Subcutaneous abdominal adipose tissue (tissue), 5 donors: ENCODE measurements around the gene GARIN5A.

ENCODE experiments used
- H3K27ac ChIP-seq: one replicate; pipeline ENCODE4 v1.7.0; 2013; ENCODE audit warnings: low read depth, mild to moderate bottlenecking, inconsistent platforms, low read length, moderate library complexity
- H3K27me3 ChIP-seq, 5 donors: one replicate each; pipeline ENCODE4 v1.7.0; 2013; ENCODE audit warnings: low read length in 5 of 5, inconsistent platforms in 1 of 5; ENCODE audit not compliant: control insufficient read depth in 5 of 5, insufficient read depth in 4 of 5
- H3K36me3 ChIP-seq, 5 donors: one replicate each; pipeline ENCODE4 v1.7.0; 2013; ENCODE audit warnings: low read length in 5 of 5; ENCODE audit not compliant: control insufficient read depth in 5 of 5, insufficient read depth in 5 of 5
- H3K4me1 ChIP-seq, 5 donors: one replicate each; pipeline ENCODE4 v1.7.0; 2013; ENCODE audit warnings: low read length in 5 of 5, mild to moderate bottlenecking in 3 of 5, moderate library complexity in 1 of 5; ENCODE audit not compliant: control insufficient read depth in 5 of 5, insufficient read depth in 5 of 5
- H3K4me3 ChIP-seq, 5 donors: one replicate each; pipeline ENCODE4 v1.7.0; 2013; ENCODE audit warnings: low read length in 5 of 5, low read depth in 1 of 5
- H3K9ac ChIP-seq, 5 donors: one replicate each; pipeline ENCODE4 v1.7.0; 2013; ENCODE audit warnings: low read length in 5 of 5, mild to moderate bottlenecking in 4 of 5, moderate library complexity in 3 of 5
- H3K9me3 ChIP-seq, 5 donors: one replicate each; pipeline ENCODE4 v1.7.0; 2013; ENCODE audit warnings: low read length in 5 of 5; ENCODE audit not compliant: control insufficient read depth in 5 of 5
- donor health status: healthy.
- donor health status: healthy.
- donor health status: healthy.
- donor health status: healthy.
- donor health status: healthy.

The GARIN5A gene

DNA sequence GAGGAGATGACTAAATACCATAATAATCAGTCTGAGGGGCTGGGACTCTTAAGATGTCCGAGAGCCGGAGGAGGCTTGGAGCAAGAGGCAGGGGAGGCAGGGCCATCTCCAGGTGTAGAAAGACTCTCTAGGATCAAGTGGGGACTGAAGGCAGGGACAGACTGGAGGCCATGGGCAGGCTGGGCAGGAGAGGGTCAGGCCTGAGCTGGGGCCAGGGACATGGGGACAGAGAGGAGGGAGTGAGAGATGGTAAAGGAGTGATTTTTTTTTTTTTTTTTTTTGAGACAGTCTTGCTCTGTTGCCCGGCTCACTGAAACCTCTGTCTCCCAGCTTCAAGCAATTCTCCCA, 32.2 kb upstream of the GARIN5A start:
- H3K9me3 ChIP-seq: no peaks in the 10 kb centered on the region
- no peak overlapping the region for H3K4me3 ChIP-seq
- no peak overlapping the region for H3K27ac ChIP-seq
- peaks cover 0 to 12% (median 0%) of the 10 kb centered on the region in 5 donors for H3K36me3 ChIP-seq
- no peak overlapping the region for H3K9ac ChIP-seq
- H3K27me3 ChIP-seq: no peaks in the 10 kb centered on the region
- peaks cover 5 to 19% (median 12%) of the 10 kb centered on the region in 5 donors for H3K4me1 ChIP-seq

- H3K9me3 ChIP-seq: no peaks in the 10 kb centered on the region
- peaks cover 0 to 12% (median 0%) of the 10 kb centered on the region in 5 donors for H3K36me3 ChIP-seq
- no peak overlapping the region for H3K9ac ChIP-seq
- no peaks in the 10 kb centered on the region for H3K27me3 ChIP-seq
- no peak overlapping the region for H3K27ac ChIP-seq
- H3K4me3 ChIP-seq: no peak overlapping the region
- H3K4me1 ChIP-seq: peaks cover 5 to 19% (median 12%) of the 10 kb centered on the region in 5 donors
These were observed 30.7 kb upstream of the GARIN5A start for GRCh38 chr19:50507376-50507775.

- Histone ChIP-seq H3K36me3 (peaks cover 0 to 12% (median 0%) of the 10 kb centered on the region in 5 donors), H3K27ac (no peak overlapping the region), H3K9me3 (no peaks in the 10 kb centered on the region), H3K4me3 (no peak overlapping the region), H3K9ac (no peak overlapping the region), H3K4me1 (peaks cover 5 to 16% (median 12%) of the 10 kb centered on the region in 5 donors), H3K27me3 (no peaks in the 10 kb centered on the region)
These were observed 30.1 kb upstream of the GARIN5A start for GRCh38 chr19:50506700-50507099.

DNA sequence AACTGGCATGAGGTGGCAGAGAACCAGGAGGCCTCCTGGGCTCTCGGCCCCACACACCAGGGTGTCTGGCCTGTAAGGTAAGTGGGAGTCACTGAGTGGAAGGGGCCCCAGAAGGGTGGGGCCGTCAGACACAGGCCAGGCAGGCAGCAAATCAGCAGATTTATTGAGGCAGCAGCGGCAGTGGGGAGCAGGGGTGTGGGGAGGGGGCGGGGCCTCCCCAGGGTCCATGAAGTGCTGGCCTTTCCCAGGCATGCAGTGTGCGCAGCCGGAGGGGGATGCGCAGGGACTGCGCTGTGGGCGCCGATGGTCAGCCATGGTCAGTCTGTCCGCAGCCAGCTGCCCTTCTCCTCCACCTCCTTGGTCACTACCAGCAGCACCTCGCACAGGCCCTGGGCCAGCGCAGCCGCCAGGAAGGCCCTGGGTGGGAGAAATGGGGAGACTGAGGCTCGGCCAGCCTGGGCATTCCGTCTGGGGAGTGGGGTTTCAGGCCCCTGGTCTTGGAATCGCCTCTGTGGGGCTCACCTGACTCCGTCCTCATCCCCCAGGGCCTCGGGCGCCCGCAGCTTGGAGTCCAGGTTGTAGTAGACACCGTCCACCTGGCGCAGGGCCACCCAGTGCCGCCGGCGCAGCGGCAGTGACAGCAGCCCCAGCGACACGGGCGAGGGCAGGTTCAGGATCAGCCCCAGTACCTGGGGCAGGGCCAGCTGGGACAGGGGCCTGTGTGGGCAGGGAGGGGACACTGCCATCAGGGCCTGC, 29.4 kb upstream of the GARIN5A start:
- H3K27me3 ChIP-seq: no peaks in the 10 kb centered on the region
- H3K36me3 ChIP-seq: peaks cover 0 to 12% (median 0%) of the 10 kb centered on the region in 5 donors
- no peak overlapping the region for H3K27ac ChIP-seq
- H3K9ac ChIP-seq: no peak overlapping the region
- no peak overlapping the region for H3K4me3 ChIP-seq
- H3K4me1 ChIP-seq: peaks cover 3 to 12% (median 11%) of the 10 kb centered on the region in 5 donors
- H3K9me3 ChIP-seq: no peaks in the 10 kb centered on the region

GRCh38 chr19:50501568-50502475, 25.2 kb upstream of the GARIN5A start:
- Histone ChIP-seq H3K27ac (no peak overlapping the region), H3K27me3 (peaks cover 0 to 6% (median 0%) of the 10 kb centered on the region in 5 donors), H3K36me3 (peaks cover 0 to 12% (median 0%) of the 10 kb centered on the region in 5 donors), H3K9ac (no peak overlapping the region), H3K9me3 (no peaks in the 10 kb centered on the region), H3K4me3 (no peak overlapping the region), H3K4me1 (no peaks in the 10 kb centered on the region)

- no peaks in the 10 kb centered on the region for H3K9me3 ChIP-seq
- H3K9ac ChIP-seq: no peak overlapping the region
- peaks cover 0 to 9% (median 0%) of the 10 kb centered on the region in 5 donors for H3K36me3 ChIP-seq
- H3K27me3 ChIP-seq: peaks cover 0 to 11% (median 0%) of the 10 kb centered on the region in 5 donors
- H3K4me1 ChIP-seq: no peaks in the 10 kb centered on the region
- H3K4me3 ChIP-seq: no peak overlapping the region
- no peak overlapping the region for H3K27ac ChIP-seq
These were observed 24.5 kb upstream of the GARIN5A start for GRCh38 chr19:50501186-50501567.

DNA sequence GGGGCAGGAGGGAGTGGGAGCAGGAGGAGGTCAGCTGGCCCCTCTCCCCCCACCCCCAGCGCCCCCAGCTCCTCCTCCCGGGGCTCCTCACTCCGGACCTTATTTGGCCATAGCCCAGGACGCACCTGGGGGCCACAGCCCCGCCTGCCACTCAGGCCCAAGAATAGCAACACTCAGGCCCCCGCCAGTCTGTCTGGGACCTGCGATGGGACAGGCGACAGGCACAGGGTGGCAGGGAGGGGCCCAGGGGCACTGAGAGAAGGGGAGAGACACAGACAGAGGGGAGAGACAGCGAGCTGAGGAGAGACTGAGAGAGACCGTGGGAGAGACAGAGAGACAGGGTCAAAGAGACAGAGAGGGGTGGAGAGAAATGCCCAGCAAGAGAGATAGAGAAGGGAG, 24.1 kb upstream of the GARIN5A start:
- Histone ChIP-seq H3K36me3 (peaks cover 0 to 5% (median 0%) of the 10 kb centered on the region in 5 donors), H3K9me3 (no peaks in the 10 kb centered on the region), H3K27ac (no peak overlapping the region), H3K4me3 (no peak overlapping the region), H3K27me3 (peaks cover 0 to 14% (median 0%) of the 10 kb centered on the region in 5 donors), H3K4me1 (no peaks in the 10 kb centered on the region), H3K9ac (no peak overlapping the region)

- H3K9ac ChIP-seq: no peak overlapping the region
- H3K27ac ChIP-seq: no peak overlapping the region
- H3K27me3 ChIP-seq: peaks cover 0 to 15% (median 0%) of the 10 kb centered on the region in 5 donors
- H3K9me3 ChIP-seq: no peaks in the 10 kb centered on the region
- no peaks in the 10 kb centered on the region for H3K4me1 ChIP-seq
- no peak overlapping the region for H3K4me3 ChIP-seq
- peaks cover 0 to under 1% (median 0%) of the 10 kb centered on the region in 5 donors for H3K36me3 ChIP-seq
These were observed 23.6 kb upstream of the GARIN5A start for GRCh38 chr19:50500060-50500752.

DNA sequence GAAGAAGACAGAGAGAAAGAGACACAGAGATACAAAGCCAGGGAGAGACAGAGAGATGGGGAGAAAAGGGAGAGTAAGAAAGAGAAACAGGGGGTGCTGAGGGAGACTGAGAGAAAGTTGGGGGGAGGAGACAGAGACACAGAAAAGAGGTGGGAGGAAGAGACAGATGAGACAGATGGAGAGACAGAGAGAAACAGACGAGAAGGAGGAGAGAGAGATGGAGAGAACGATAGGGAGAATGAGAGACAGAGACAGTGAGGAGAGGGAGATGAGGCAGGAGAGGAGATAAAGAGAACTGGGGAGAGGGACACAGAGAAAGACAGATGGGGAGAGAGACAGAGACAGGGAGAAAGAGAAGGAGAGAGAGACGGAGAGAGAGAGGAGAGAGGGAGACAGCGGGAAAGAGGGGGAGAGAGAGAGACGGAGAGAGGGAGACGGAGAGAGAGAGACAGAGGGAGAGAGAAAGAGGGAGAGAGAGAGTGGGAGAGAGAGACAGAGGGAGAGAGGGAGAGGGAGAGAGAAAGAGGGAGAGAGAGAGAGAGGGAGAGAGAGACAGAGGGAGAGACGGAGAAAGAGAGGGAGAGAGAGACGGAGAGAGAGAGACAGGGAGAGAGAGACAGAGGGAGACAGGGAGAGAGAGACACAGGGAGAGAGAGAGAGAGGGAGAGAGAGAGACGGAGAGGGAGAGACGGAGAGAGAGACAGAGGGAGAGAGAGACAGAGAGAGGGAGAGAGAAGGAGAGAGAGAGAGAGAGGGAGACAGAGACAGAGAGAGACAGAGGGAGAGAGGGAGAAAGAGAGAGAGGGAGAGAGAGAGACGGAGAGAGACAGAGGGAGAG, 21.8 kb upstream of the GARIN5A start:
- H3K27me3 ChIP-seq: peaks cover 0 to 20% (median 4%) of the 10 kb centered on the region in 5 donors
- H3K9ac ChIP-seq: no peak overlapping the region
- H3K36me3 ChIP-seq: no peaks in the 10 kb centered on the region
- no peaks in the 10 kb centered on the region for H3K4me1 ChIP-seq
- no peak overlapping the region for H3K27ac ChIP-seq
- H3K4me3 ChIP-seq: no peak overlapping the region
- no peaks in the 10 kb centered on the region for H3K9me3 ChIP-seq
